Ovary (tissue), 9 donors: ENCODE data around the gene MAD1L1. TPM values are rescaled to one million over a fixed set of nuclear protein-coding genes. Genes with fewer than 3 reads are reported as not detected.

Experiments
- DNase-seq, 5 donors: peaks; one replicate each; pipeline ENCODE4 v3.0.0-alpha.2; 2019 to 2020
- H3K27ac ChIP-seq, 2 donors: fragments of 200-600 bp; one replicate each; pipeline versions ENCODE4 v1.5.1 to v1.8.0; 2019 to 2022
- H3K27me3 ChIP-seq: fragments of 200-600 bp; one replicate; pipeline ENCODE4 v1.8.0; 2022
- H3K36me3 ChIP-seq: fragments of 200-600 bp; sonication (generic); one replicate; pipeline ENCODE4 v1.5.1; 2019
- H3K4me1 ChIP-seq: one replicate; pipeline ENCODE4 v1.8.1; 2013; ENCODE audit warnings: mild to moderate bottlenecking, moderate library complexity; ENCODE audit not compliant: insufficient read depth
- H3K4me3 ChIP-seq: fragments of 200-600 bp; sonication (generic); one replicate; pipeline ENCODE4 v1.5.1; 2017
- H3K9me3 ChIP-seq, 2 donors: fragments of 200-600 bp in 1 of 2; sonication (generic) in 1 of 2; one replicate each; pipeline versions ENCODE4 v1.5.1 to v1.8.1; 2013 to 2019; ENCODE audit warnings: mild to moderate bottlenecking in 1 of 2, moderate library complexity in 1 of 2
- EP300 ChIP-seq: sonication (generic); formaldehyde crosslinking; IDR thresholded peaks from one replicate; pipeline ENCODE4 v1.6.1; 2017; ENCODE audit warnings: antibody characterized with exemption
- POLR2A ChIP-seq: fragments of 450-650 bp; IDR thresholded peaks from one replicate; pipeline ENCODE4 v1.6.1; 2017; ENCODE audit warnings: antibody characterized with exemption, mild to moderate bottlenecking, moderate library complexity
- WGBS, 3 donors: extraction: QIAGEN DNeasy Blood & Tissue Kit in 1 of 3; methylation state at CpG; one replicate each; pipeline versions ENCODE4 v1.1.5 to v1.1.7; 2013 to 2017; 5-methylcytosine and 5-hydroxymethylcytosine counted together
- intact Hi-C, 4 donors: fragments of 100-400 bp; cut with DNase I; formaldehyde crosslinking; loops; one replicate each; pipeline versions ENCODE4 v1.11.0 to v1.15.1; 2022 to 2023
- polyA plus RNA-seq, 2 donors: library from polyadenylated mRNA; stranded (reverse); fragments of 200-250 nt in 1 of 2; fragments of 350-450 nt in 1 of 2; fragmentation: Illumina TruSeq in 1 of 2; extraction: RNeasy Lipid Tissue Mini Kit (QIAGEN cat#74804) in 1 of 2; gene quantifications; one replicate each; pipeline ENCODE4 v1.2.3, GENCODE V29; 2013 to 2014
- total RNA-seq, 7 donors: library from RNA; depleted of rRNA in 2 of 7; stranded (reverse); fragments of >200 nt in 2 of 7; fragmentation: NEBNext Ultra II Directional in 3 of 7; extraction: Animal tissue kit (Norgen Biotek cat#: 25700) in 3 of 7; gene quantifications; one replicate each; pipeline versions ENCODE4 v1.1.0 to v1.2.4, GENCODE V29; 2016 to 2023
- TF ChIP-seq, protein P1 (sequence below), 3 donors: fragments of 450-650 bp in 2 of 3; fragments of 200-600 bp in 1 of 3; IDR thresholded peaks; one replicate each; pipeline versions ENCODE4 v1.5.1 to v1.8.0; 2016 to 2022; ENCODE audit warnings: antibody characterized with exemption in 3 of 3, mild to moderate bottlenecking in 1 of 3
- donor health status: DM: no; HTN: no; CAD: no; lungs with moderate emphysema.
- donor health status: DM: no; HTN: no; CAD: no.
- donor health status: Bipolar disorder and iron deficiency.
- donor health status: DM: yes; HTN: yes; CAD: no.
- donor health status: DM: no; HTN: no; CAD: no.
- donor health status: DM: yes; HTN: yes; CAD: no.

MAD1L1 gene
- total and polyA plus RNA-seq, 9 donors = 5.9 to 36.6 (median 22.8) TPM

GRCh38 chr7:1900847-1901246 lies 331.9 kb downstream of the MAD1L1 start:
- peak in 1 of 5 donors; percentile 16 for DNase-seq
- no peak for TF ChIP-seq POLR2A
- TF ChIP-seq EP300 = no peak
- TF ChIP-seq, protein P1, sequence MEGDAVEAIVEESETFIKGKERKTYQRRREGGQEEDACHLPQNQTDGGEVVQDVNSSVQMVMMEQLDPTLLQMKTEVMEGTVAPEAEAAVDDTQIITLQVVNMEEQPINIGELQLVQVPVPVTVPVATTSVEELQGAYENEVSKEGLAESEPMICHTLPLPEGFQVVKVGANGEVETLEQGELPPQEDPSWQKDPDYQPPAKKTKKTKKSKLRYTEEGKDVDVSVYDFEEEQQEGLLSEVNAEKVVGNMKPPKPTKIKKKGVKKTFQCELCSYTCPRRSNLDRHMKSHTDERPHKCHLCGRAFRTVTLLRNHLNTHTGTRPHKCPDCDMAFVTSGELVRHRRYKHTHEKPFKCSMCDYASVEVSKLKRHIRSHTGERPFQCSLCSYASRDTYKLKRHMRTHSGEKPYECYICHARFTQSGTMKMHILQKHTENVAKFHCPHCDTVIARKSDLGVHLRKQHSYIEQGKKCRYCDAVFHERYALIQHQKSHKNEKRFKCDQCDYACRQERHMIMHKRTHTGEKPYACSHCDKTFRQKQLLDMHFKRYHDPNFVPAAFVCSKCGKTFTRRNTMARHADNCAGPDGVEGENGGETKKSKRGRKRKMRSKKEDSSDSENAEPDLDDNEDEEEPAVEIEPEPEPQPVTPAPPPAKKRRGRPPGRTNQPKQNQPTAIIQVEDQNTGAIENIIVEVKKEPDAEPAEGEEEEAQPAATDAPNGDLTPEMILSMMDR (IDR thresholded peaks at IDR 0.05) = no peak
- no peak overlapping the region for H3K4me3 ChIP-seq
- H3K4me1 ChIP-seq = no peaks in the 10 kb centered on the region
- H3K9me3 ChIP-seq = no peaks in the 10 kb centered on the region
- H3K36me3 ChIP-seq = no peaks in the 10 kb centered on the region
- WGBS, 3 donors = 90 to 94% (median 93%) methylated on average over 13 of the region's 13 CpGs
- no peak overlapping the region for H3K27ac ChIP-seq
- intact Hi-C loops = no loop called here
- no peaks in the 10 kb centered on the region for H3K27me3 ChIP-seq

- Histone ChIP-seq H3K36me3 (no peaks in the 10 kb centered on the region), H3K4me3 (no peak overlapping the region), H3K27me3 (no peaks in the 10 kb centered on the region), H3K4me1 (no peaks in the 10 kb centered on the region), H3K27ac (no peak overlapping the region), H3K9me3 (no peaks in the 10 kb centered on the region)
- 90 to 94% (median 92%) methylated on average over 32 to 34 of the region's 34 CpGs for WGBS, 3 donors
- intact Hi-C loops = no loop called here
- peak in 1 of 5 donors; percentile 13 for DNase-seq
- TF ChIP-seq, protein P1 (IDR thresholded peaks at IDR 0.05) = no peak
- TF ChIP-seq EP300 = no peak
- TF ChIP-seq POLR2A = no peak
Measured at GRCh38 chr7:1899951-1900762, 332.6 kb downstream of the MAD1L1 start.

DNA sequence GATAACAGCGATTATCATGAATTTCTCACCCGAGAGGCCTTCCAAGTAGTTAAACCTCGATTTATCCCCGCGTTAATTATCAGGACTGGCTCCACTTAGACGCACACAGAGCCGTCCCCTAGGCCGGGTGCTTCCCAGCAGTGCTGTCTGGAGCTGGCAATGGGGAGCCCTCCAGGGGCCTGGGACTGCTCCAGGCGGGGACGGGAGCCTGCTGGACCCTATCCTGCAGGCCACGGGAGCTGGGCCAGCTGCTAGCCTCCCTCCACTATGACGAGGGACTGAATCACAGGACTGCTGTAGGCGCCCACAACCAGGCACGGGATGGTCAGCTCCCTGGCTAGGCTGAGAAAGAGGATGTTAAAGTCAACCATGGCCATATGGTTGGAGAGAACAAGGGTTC lies 333.5 kb downstream of the MAD1L1 start:
- Histone ChIP-seq H3K27ac (no peak overlapping the region), H3K4me3 (no peak overlapping the region), H3K4me1 (no peaks in the 10 kb centered on the region), H3K27me3 (no peaks in the 10 kb centered on the region), H3K9me3 (no peaks in the 10 kb centered on the region), H3K36me3 (no peaks in the 10 kb centered on the region)
- TF ChIP-seq EP300 = no peak
- TF ChIP-seq, protein P1 (IDR thresholded peaks at IDR 0.05) = no peak
- no peak for TF ChIP-seq POLR2A
- 51 to 78% (median 63%) methylated on average over 14 of the region's 14 CpGs for WGBS, 3 donors
- no peak for DNase-seq
- intact Hi-C loops = no loop called here

DNA sequence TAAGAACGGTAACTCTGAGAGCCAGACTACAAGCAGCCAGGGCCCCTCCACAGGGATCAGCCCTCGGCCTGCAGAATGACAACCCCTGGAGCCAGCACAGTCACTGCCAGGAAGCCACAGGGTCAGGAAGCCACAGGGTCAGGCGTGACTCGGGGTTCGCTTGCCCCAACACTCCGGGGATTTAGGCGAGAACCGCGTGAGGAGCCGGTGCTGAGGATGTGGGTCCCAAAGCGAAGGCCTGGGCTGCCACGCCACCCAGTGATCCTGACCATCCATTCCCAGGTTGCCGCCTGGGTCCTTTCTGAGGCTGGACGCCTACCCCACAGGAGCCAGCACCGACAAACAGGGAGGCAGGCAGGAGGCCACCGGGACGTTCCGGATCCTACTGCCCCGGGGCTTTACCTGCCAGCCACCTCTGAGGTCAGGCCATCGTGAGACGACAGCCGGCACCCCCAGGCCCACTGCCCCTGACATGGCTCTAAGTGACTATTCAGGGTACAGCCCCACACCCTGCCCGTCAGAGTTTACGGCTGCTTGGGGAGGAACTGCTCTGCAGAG lies 334.0 kb downstream of the MAD1L1 start:
- H3K4me3 ChIP-seq = no peak overlapping the region
- TF ChIP-seq, protein P1 (IDR thresholded peaks at IDR 0.05) = no peak
- TF ChIP-seq EP300 (no peak), POLR2A (no peak)
- DNase-seq = no peak
- intact Hi-C loops = no loop called here
- no peaks in the 10 kb centered on the region for H3K36me3 ChIP-seq
- WGBS, 3 donors = 90 to 94% (median 94%) methylated on average over 23 to 24 of the region's 24 CpGs
- H3K4me1 ChIP-seq = no peaks in the 10 kb centered on the region
- H3K27me3 ChIP-seq = no peaks in the 10 kb centered on the region
- H3K27ac ChIP-seq = no peak overlapping the region
- no peaks in the 10 kb centered on the region for H3K9me3 ChIP-seq
